Esophagus muscularis mucosa (tissue), 4 donors: ENCODE data around the gene CUL5. TPM values are rescaled to one million over a fixed set of nuclear protein-coding genes. Genes with fewer than 3 reads are reported as not detected.
A peak's percentile ranks its signal among the peaks of the same experiment; 100 is the strongest.

ENCODE experiments used
- DNase-seq: peaks from one replicate; pipeline ENCODE4 v3.0.0-alpha.2; 2017; ENCODE audit errors: extremely low spot score
- H3K27ac ChIP-seq, 4 donors: fragments of 200-600 bp; sonication (generic); replicated peaks in 1 of 4; 1 replicate in 3 of 4; 2 replicates in 1 of 4; pipeline ENCODE4 v1.5.1; 2016 to 2019; ENCODE audit warnings: mild to moderate bottlenecking in 1 of 4
- H3K27me3 ChIP-seq, 4 donors: fragments of 200-600 bp; sonication (generic); one replicate each; pipeline versions ENCODE4 v1.5.1 to v1.6.0; 2016 to 2019
- H3K36me3 ChIP-seq, 4 donors: fragments of 200-600 bp; sonication (generic); one replicate each; pipeline ENCODE4 v1.5.1; 2016 to 2019
- H3K4me1 ChIP-seq, 4 donors: fragments of 200-600 bp; sonication (generic); one replicate each; pipeline ENCODE4 v1.5.1; 2016 to 2019
- H3K4me3 ChIP-seq, 4 donors: fragments of 200-600 bp; sonication (generic); 1 replicate in 2 of 4; 2 replicates in 2 of 4; pipeline ENCODE4 v1.5.1; 2016 to 2019; ENCODE audit warnings: mild to moderate bottlenecking in 4 of 4, moderate library complexity in 1 of 4
- H3K9me3 ChIP-seq, 4 donors: fragments of 200-600 bp; sonication (generic); 1 replicate in 3 of 4; 2 replicates in 1 of 4; pipeline ENCODE4 v1.5.1; 2016 to 2019
- CTCF ChIP-seq, 3 experiments: fragments of 200-600 bp in 2 of 3; fragments of 450-650 bp in 1 of 3; sonication (generic) in 2 of 3; IDR thresholded peaks; one replicate each; pipeline ENCODE4 v1.5.1; 2017 to 2019; ENCODE audit warnings: antibody characterized with exemption in 3 of 3, mild to moderate bottlenecking in 2 of 3, moderate library complexity in 1 of 3
- EP300 ChIP-seq: sonication (generic); formaldehyde crosslinking; IDR thresholded peaks from one replicate; pipeline ENCODE4 v1.6.1; 2017; ENCODE audit warnings: antibody characterized with exemption
- POLR2A ChIP-seq: fragments of 450-650 bp; IDR thresholded peaks from one replicate; pipeline ENCODE4 v1.6.1; 2017; ENCODE audit warnings: antibody characterized with exemption, moderate library complexity, mild to moderate bottlenecking, low read depth
- POLR2AphosphoS5 ChIP-seq, 2 donors: sonication (generic); formaldehyde crosslinking; IDR thresholded peaks; one replicate each; pipeline ENCODE4 v1.6.1; 2017; ENCODE audit warnings: antibody characterized with exemption in 2 of 2
- WGBS: methylation state at CpG from one replicate; pipeline ENCODE4 v1.1.5; 2018; 5-methylcytosine and 5-hydroxymethylcytosine counted together
- intact Hi-C: fragments of 100-400 bp; cut with DNase I; formaldehyde crosslinking; loops from one replicate; pipeline ENCODE4 v1.15.1; 2023
- total RNA-seq, 4 donors: library from RNA; depleted of rRNA; stranded (reverse); fragments of >200 nt; gene quantifications; one replicate each; pipeline versions ENCODE4 v1.1.0 to v1.2.1, GENCODE V29; 2016

Gene CUL5
- total RNA-seq, 4 donors from 2014 or later = 23.4 to 28.1 (median 26.3) TPM

- DNase-seq = no peak
- Histone ChIP-seq H3K4me1 (no peaks in the 10 kb centered on the region), H3K4me3 (no peak overlapping the region), H3K27ac (no peak overlapping the region), H3K36me3 (peaks cover 37 to 70% (median 52%) of the 10 kb centered on the region in 4 donors), H3K9me3 (no peaks in the 10 kb centered on the region), H3K27me3 (no peaks in the 10 kb centered on the region)
- TF ChIP-seq POLR2AphosphoS5 (IDR thresholded peaks at IDR 0.05) = no peak
- no peak for TF ChIP-seq POLR2A
- TF ChIP-seq EP300 = no peak
- TF ChIP-seq CTCF (IDR thresholded peaks at IDR 0.05) = no peak
- intact Hi-C loops = no loop called here
- 96% methylated on average over 4 of the region's 4 CpGs for WGBS
These were observed 84.6 kb downstream of the CUL5 start for GRCh38 chr11:108093128-108093904.

- intact Hi-C loops = no loop called here
- TF ChIP-seq CTCF (IDR thresholded peaks at IDR 0.05) (no peak), POLR2AphosphoS5 (IDR thresholded peaks at IDR 0.05) (no peak), POLR2A (no peak), EP300 (no peak)
- no peak overlapping the region for H3K4me3 ChIP-seq
- DNase-seq = no peak
- no peaks in the 10 kb centered on the region for H3K4me1 ChIP-seq
- peaks cover 32 to 82% (median 59%) of the 10 kb centered on the region in 4 donors for H3K36me3 ChIP-seq
- no peaks in the 10 kb centered on the region for H3K27me3 ChIP-seq
- H3K9me3 ChIP-seq = no peaks in the 10 kb centered on the region
- 90% methylated on average over 3 of the region's 3 CpGs for WGBS
- no peak overlapping the region for H3K27ac ChIP-seq
These were observed 88.5 kb downstream of the CUL5 start for GRCh38 chr11:108097179-108097578.

- Histone ChIP-seq H3K4me1 (no peaks in the 10 kb centered on the region), H3K4me3 (no peak overlapping the region), H3K9me3 (no peaks in the 10 kb centered on the region), H3K27me3 (no peaks in the 10 kb centered on the region), H3K27ac (no peak overlapping the region), H3K36me3 (peaks cover 15 to 95% (median 69%) of the 10 kb centered on the region in 4 donors)
- no peak for DNase-seq
- intact Hi-C loops = no loop called here
- WGBS = 93% methylated on average over 1 of the region's 1 CpG
- TF ChIP-seq POLR2AphosphoS5 (IDR thresholded peaks at IDR 0.05) (no peak), CTCF (IDR thresholded peaks at IDR 0.05) (no peak)
These were observed 92.5 kb downstream of the CUL5 start for GRCh38 chr11:108101090-108101775.

GRCh38 chr11:108111126-108111525 is 102.4 kb downstream of the CUL5 start:
- intact Hi-C loops = loop anchor here (10.0 kb wide), 1 partner anchor 554 kb away; the partner anchor contains the start of gene DDX10

More at GRCh38 chr11:108111126-108111525, 102.4 kb downstream of the CUL5 start:
- H3K9me3 ChIP-seq = no peaks in the 10 kb centered on the region
- H3K36me3 ChIP-seq = peaks cover 0 to 22% (median 3%) of the 10 kb centered on the region in 4 donors
- WGBS = 97% methylated on average over 4 of the region's 4 CpGs
- TF ChIP-seq POLR2A = no peak
- no peak for TF ChIP-seq EP300
- TF ChIP-seq CTCF (IDR thresholded peaks at IDR 0.05) = no peak
- peaks cover 12 to 15% (median 15%) of the 10 kb centered on the region in 4 donors for H3K4me1 ChIP-seq
- H3K27me3 ChIP-seq = no peaks in the 10 kb centered on the region
- DNase-seq = peak; percentile 42
- no peak overlapping the region for H3K4me3 ChIP-seq
- no peak overlapping the region for H3K27ac ChIP-seq
